Pulmonary artery endothelial cell (primary cell): ENCODE results near the gene GRID1. TPM values are rescaled to one million over a fixed set of nuclear protein-coding genes. Genes with fewer than 3 reads are reported as not detected.

ENCODE experiments used
- DNase-seq: peaks from one replicate; pipeline ENCODE4 v3.0.0-alpha.2; 2011; ENCODE audit warnings: low read depth, low spot score
- total RNA-seq: library from RNA; depleted of rRNA; stranded (reverse); fragments of >200 nt; gene quantifications from 2 replicates; pipeline ENCODE4 v1.2.3, GENCODE V29; 2014

The GRID1 gene
- total RNA-seq, 1 donor from 2014 or later, result not detected

DNA sequence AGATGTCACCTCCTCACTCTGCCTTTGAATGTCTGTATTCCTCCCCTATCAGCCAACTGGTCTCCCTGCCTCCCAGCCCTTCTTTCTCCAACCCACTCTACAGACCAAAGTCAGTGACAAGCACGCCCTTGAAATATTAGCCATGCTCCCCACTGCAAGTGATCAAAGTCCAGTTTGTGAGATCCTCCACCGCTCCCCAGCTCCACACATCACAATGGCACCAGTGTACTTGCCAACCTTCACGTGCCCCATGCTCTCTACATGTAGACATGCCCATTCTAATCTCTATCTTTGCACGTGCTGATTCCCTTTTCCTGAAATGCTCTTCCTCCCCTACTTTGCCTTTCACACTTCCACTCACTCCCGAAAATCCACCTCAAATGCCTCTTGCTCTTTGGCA lies 150.9 kb downstream of the GRID1 start:
- no peak for DNase-seq

DNA sequence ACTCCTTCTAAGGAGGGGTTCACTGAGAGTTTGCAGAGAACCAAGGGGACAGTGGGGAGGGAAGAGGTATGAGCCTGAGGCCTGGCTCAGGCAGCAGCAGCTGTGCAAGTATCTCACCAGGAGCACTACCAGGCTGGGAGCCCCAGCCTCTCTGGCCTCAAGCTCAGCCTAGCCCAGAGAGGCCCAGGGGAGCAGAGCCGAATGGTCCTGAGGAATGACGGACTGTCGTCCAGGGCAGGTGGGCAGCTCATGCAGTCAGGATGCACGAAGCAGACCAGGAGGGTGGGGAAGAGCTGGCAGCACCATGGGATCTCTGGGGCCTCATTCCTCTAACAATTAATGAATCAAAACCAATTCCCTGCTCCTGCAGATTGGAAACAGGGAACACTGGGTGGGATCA lies 151.5 kb downstream of the GRID1 start:
- no peak for DNase-seq

DNA sequence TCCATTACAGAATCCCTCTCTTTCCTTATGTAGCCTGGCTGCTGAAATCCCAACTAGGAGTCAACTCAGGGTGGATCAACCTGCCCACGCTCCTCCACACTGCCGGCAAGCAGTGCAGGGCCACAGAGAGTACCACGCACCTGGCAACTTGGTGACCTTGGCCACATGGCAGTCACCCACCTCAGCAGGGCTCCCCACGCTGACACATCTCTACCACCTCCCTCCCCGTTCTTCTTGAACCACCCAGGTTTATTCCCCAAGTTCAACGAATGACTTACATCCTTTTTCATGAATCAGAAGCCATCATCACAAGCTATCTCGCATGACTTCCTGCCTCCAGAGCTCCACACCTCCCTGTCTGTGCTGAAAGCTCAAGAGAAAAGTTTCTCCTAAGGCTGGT lies 153.4 kb downstream of the GRID1 start:
- no peak for DNase-seq

DNA sequence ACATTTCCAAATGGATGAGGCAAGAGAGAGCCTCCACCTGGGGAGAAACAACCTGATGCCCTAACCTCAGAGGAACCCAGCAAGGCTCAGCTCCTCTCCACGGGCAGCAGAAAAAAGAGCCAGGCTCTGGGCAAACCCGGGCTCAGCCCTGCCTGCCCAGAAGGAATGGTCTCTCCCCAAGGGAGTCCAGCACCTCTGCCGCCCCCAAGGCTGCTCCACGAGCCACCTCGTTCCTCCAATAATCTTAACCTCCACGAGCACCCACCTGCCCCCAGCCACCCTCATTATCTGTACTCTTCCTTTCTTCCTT lies 154.2 kb downstream of the GRID1 start:
- no peak for DNase-seq

DNA sequence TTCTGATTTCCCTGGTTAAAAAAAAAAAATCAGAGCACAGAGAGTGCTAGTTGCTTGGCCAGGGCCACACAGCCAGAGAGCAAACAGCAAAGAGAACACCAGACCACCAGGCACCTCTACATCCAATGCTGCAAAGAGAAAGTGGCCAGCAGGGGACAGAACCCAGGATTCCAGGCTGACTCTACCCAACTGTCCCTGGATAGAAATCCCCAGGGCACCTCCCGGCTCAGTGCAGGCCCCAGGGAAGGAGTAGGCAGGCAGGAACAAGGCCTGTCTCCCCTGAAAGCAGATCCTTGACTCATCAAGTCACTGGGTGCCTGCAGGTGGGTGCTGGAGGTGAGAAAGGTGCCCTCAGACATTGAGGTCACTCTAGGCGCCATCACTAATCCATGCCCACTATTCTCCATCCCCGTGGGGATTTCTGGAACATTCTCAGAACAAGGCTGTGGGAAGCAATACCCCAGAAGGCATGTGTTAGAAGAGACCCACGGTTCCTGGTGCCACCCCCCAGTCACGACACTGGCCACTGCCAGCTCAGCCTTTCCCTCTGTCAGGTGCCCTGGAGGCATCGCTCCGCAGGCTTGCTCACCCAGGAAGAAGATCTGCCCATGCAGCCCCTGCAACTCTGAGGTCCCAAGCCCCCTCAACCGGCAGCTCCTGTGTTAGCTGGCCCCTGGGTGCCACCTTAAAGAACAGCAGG lies 154.8 kb downstream of the GRID1 start:
- DNase-seq, result no peak

DNA sequence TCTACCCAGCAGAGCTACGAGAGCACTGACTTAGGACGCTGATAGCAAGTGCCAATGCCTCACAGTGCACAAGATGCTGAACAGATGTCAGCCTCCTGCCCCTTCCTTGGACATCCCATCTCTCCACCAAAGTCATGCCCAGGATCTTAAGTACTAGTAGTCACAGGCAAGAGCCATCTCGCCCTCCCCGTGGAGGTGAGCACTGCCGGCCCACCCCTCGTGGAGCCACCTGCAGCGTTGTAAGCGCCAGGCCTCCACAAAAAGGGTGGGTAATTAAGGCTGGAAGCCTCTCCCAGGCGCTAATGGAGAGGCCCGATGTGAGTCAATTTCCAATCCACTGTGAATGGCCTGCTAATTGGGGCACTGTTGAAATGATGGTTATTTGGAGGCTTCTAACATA lies 156.2 kb downstream of the GRID1 start:
- no peak for DNase-seq

DNA sequence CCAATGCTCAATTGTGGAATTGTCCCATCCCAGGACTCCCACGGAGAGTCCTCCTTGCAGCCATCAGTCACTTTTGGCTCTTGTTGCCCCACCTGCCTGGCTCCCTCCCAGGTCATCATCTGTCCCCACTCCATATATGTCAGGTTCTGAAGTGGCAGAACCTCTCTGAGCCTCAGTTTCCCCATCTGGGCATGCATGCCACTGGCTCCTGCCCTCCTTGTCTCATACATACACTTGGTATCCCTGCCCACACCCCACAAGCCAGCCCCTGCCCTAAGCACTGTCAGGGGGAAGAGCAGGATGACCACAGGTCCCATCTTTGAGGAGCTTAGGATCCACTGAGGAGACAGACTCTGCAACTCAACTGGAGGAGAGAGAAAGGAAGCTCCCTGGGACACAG lies 156.9 kb downstream of the GRID1 start:
- no peak for DNase-seq

DNA sequence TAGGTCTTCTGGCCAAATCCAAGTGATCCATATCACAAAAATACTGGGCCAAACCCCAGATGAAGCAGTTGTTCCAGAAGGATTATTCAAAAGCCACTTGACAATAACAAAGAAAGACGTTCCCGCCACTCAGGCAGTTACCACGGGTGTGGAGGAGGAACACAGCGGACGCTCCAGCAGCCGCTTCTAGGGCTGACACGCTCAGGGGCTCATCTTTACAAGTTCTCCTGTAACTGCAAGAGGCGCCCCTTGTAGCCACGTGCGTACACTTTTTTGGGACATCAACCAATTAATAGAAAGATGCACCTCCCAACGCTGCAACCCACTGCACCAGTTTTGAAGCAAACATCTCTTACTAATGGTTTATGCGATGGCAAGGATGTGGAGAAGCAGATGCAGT lies 159.4 kb downstream of the GRID1 start:
- DNase-seq, result no peak

DNA sequence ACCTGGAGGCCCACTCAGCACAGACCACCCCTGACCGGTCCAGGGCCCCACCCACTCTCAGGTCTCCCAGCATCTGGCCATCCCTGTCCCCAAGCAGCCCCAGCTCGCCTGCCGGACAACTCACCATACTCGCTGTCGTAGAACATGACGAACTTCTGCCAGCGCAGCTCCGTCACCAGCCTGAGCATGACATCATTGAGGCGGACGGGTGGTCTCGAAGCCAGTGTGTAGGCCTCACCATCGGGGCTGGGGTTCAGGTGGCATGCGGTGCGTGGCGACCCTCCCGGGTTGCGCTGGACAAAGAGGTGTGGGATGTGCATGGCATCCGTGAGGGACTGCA lies 160.4 kb downstream of the GRID1 start:
- DNase-seq, result no peak

DNA sequence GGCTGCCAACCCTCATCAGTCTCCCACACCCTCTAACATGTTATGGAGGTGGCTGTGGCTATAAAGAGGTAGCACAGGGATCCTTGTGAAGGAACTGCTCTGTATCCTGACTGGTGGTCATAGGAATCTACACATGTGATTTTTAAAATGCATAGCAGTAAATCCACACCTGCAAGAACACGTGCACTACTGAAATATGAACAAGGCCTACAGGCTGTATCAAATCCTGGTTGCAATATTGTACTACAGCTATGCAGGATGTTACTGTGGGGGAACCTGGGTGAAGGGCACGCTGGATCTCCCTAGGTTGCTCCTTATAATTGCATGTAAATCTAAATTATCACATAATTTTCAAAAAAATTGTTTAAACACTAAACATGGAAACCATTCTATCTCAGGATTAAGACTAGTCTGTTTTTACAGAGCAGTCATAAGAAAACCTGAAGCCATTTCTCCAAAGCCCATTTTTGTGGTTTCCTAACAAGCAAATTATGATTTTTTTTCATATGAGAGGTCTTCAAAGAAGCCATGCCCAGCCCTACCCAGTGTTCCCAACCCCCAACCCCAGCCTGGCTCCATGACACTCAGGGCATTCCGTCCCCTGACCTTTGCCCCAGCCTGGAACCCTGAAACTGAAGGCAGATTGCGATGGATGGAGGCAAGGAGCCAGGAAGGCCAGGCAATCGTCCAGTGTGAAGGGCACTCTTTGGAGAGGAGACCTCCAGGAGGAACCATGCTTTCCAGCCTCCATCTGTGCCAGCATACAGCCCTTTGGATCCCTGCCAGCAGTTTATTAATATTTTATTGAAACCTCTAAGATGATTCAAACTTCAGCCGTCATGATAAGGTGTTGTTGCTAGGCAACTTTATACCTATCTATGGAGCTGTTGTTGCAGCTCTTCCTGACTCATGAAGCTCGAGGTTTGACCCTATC lies 161.0 kb downstream of the GRID1 start:
- DNase-seq, result no peak

DNA sequence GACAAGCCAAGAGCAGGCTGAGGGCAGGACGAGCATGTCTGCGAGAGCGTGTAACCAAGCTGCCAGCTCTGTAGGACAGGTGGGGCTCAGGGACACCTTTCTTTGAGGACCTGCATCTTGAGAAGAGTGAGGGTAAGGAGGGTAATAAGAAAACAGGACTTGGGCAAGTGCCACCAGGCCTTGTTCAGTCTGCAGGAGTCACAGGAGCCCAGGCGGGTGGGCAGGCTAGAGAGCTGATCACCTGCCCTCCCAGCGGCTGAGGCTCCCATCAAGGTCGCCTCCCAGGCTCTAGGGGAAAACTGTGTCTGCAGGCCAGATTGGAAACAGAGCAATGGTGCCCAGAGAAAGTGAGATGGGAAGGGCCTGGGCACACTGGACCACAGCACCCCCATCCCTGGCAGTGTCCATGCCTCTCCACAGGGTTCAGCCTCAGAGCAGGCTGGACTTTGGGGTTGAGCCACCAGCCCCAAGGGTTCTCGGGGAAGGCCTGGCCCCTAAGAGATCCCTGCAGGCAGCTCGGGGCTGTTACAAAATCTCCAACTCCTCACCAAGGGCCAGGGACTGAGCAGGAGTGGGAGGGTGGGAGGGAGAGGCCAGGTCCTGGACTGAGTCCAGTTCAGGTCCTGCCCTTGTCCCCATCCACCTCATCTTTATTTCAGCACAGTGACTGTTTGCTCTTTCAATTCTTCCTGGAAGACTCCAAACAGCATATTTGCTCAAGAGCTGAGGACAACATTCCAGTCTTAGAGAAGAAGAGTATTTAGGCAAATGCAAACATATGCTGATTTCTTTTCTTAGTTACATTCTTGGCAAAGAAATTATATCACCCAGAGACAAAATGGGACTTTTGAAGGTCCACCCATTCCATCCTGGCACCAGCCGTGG lies 161.9 kb downstream of the GRID1 start:
- DNase-seq, result no peak

DNA sequence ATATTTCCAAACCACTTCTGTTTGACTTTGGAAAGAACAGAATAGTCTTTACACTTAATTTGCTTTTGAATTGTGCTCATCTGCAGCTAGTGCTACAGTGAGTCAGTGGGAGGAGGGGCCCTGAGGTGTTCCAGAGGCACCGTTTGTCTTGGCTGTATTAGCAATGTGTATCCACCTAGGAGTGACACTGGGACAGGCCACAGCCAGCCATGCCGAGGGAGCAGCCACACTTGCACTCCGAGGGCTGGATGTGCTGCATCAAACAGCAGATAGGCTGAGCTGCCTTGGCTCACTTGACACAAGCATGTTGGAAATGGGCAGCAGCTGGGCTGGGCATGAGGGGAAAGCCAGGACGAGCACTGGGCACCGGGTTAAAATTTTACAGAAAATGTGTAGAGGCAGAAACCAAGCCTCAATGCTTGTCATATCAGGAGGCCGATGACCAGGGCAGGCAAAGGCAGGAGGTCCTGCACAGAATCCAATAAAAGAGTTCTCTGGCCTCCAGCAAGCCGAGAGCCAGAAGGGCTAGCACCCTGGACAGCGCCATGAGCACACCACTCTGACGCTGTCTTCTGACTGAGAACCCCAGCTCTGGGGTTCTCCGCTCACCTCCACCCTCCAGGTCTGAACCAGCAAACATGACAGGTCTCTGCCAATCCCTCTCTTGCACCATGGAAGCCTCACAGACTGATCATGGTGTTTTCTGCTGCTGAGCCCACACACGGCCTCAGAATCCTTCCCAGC lies 163.3 kb downstream of the GRID1 start:
- no peak for DNase-seq

DNA sequence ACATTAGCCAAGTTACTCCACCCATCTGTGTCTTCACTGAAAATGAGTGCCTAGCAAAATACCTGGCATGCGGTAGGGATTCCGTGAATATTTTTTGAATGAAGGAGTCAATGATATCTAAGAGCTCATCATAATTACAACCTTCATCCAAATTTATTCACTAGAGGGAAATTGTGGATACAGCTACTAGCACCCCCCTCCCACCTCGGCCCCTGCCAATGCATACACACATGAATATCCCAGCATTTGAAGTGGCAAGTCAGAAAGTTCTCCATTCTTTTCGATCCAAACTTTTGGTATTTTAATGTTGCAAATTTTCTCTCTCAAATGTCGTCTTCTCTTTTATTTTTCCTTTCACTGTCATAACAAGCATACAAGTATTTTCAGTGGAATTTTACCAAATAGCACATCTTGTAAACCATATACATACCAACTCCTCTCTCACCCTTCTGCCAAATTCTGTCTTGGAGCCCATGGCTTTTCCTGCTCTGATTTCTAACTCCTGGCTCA lies 164.3 kb downstream of the GRID1 start:
- DNase-seq, result no peak

DNA sequence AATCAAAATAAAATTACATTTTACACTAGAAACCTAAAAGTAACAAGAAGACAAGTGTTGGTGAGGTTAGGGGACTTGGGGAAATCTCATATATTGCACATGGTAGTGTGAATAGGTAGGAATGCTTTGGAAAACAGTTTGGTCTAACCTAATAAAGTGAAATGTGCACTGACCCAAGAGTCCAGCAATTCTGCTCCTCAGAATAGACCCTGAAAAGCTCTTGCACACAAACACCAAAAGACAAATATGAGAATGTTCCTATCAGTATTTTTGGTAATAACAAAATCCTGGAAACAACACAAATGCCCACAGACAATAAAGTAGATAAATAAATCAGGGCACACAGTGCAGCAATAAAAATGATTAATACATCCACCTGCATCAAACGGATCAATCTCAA lies 165.7 kb downstream of the GRID1 start:
- DNase-seq, result no peak

DNA sequence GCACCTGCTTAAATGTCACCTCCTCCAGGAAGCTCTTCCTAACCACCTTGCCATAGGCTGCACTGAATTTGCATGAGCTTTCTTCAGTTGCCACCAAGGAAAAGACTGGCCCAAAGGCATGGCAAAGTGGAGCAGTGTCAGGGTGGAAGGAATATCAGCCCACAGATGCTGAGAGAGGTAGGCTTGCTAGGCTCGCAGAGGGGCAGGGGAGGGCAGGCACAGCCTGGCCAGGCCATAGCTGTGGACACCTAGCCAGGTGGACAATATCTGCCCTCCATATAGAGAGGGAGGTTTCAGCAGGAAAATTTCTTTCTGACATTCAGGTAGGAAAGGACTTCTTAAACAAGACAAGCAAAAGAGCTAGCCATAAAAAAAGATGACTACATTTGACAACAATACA lies 166.3 kb downstream of the GRID1 start:
- no peak for DNase-seq

DNA sequence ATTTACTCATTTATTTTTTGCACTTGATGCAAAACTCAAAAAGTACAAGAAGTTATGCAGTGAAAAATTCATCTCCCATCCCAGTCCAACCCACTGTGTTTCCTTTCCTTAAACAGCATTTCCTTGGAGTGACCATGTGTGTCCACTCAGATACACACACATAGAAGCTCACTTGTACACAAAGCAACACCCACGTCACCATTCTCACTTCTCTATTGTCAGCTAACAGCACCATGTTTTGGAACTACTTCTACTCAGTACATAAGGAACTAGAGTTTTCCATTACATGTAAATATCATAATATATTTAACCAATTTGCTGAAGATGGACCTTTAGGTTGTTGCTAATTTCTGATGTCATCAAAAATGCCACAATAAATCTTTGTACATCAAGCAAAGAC lies 167.6 kb downstream of the GRID1 start:
- DNase-seq, result no peak

DNA sequence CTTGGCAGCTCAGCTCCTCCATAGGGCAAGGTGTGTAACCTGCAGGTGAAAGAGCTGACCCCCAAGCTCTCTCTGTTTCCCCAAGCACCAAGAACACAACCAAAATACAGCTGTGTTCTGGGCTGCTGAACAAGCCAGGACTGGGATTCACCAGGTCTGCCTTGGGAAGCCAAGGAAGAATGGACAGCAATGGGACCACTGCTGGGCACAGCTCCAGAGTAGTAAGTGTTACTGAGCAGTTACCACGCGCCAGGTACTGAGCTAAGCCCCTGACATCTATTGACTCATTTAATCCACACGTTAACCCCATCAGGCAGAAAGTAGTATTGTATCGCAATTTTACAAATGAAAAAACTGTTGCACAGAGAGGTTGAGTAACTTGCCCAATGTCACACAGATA lies 168.3 kb downstream of the GRID1 start:
- DNase-seq, result no peak

DNA sequence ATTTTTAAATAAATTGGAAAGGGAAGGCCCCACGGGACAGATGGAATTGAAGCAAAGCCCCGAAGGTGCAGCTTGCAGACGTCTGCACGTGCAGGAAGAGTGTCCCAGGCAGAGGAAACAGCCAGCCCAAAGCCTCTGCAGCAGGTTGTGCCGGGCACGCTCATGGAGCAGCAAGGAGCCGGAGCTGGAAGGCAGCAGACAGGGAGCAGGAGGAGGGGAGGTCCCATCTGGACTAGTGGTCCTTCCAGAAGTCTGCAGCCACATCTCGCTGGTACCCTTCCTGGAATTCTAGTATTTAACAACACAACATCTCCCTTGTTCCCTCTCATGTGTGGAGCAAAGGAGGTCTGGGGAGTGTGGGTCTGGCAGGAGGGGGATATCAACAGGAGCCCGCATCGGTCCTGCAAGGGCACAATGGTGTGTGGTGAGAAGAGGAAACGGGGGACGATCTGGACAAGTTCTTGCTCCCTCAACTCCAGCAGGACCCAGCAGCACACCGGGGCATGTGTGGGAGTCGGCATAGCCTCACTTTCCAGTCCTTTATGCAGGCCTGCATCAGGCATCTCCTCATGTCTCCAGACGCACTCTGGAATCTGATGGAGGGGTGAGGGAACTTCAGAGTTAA lies 169.3 kb downstream of the GRID1 start:
- no peak for DNase-seq

DNA sequence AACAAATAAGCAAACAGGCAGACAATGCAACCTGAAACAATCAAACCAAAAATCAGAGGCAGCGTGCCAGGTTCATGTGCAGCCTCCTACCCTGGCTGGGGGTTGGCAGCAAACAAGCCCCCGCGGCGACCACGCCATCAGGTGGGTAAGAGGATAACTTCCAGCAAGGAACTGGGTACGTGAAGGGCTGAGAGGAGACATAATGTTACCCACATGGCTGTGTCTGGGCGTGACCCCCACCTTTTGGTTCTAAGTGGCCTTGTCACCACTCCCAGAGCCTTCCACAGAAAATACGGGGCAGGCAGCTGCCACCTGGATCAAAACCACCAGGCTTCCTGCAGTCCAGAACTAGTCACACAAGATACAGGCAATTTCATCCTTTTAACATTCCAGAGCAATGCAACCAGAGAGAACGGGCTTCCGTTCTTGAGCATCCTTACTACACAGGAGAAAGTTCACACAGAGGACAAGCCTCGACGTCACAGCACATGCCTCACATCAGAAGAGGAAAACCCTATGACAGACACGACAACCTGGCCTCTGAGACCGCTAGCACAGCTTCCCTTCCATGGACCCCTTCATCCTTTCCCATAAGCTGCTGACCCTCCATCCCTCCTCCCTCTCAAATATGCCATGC lies 171.0 kb downstream of the GRID1 start:
- no peak for DNase-seq

DNA sequence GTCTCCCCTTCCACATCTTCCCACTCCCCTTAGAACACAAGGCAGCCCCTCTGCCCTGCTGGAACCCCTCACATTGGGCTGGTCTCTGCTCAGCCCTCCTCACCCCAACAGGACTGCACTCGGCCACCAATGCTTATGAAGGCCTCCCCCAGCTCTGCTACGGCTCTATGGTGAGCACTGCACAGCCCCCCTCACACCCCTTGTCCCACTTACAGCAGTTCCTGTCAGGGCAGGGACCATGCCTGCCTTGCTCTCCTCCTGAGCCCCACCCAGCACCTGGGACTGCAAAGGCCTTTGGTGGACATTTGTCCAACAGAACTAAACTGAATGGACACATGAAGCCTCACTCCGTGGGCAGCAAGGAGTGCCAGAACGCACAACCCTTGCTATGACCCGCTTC lies 171.9 kb downstream of the GRID1 start:
- no peak for DNase-seq
